Glutamatergic neuron (in vitro differentiated cells): ENCODE results near the gene THSD4. TPM values are rescaled to one million over a fixed set of nuclear protein-coding genes. Genes with fewer than 3 reads are reported as not detected.

Source experiments
- DNase-seq: peaks from one replicate; pipeline ENCODE4 v3.0.0; 2022
- H3K27ac Mint-ChIP-seq: one replicate; pipeline ENCODE4 v1.8.0; 2020; ENCODE audit warnings: mild to moderate bottlenecking, mixed read lengths, inconsistent platforms; ENCODE audit not compliant: unreplicated experiment
- H3K27me3 Mint-ChIP-seq: one replicate; pipeline ENCODE4 v1.8.0; 2020; ENCODE audit warnings: mild to moderate bottlenecking, moderate library complexity, mixed read lengths, inconsistent platforms; ENCODE audit not compliant: unreplicated experiment
- H3K36me3 Mint-ChIP-seq: one replicate; pipeline ENCODE4 v1.8.0; 2020; ENCODE audit warnings: mild to moderate bottlenecking, mixed read lengths, inconsistent platforms; ENCODE audit not compliant: unreplicated experiment
- H3K4me1 Mint-ChIP-seq: one replicate; pipeline ENCODE4 v1.8.0; 2020; ENCODE audit warnings: mild to moderate bottlenecking, low read depth, mixed read lengths, inconsistent platforms; ENCODE audit not compliant: unreplicated experiment
- H3K4me3 Mint-ChIP-seq: one replicate; pipeline ENCODE4 v1.8.0; 2020; ENCODE audit warnings: mild to moderate bottlenecking, mixed read lengths, inconsistent platforms; ENCODE audit not compliant: unreplicated experiment
- H3K9me3 Mint-ChIP-seq: one replicate; pipeline ENCODE4 v1.8.0; 2020; ENCODE audit warnings: mild to moderate bottlenecking, moderate library complexity, mixed read lengths, inconsistent platforms; ENCODE audit not compliant: unreplicated experiment
- total RNA-seq: library from RNA; stranded (reverse); fragmentation: NEBNext Ultra II Directional; extraction: Animal tissue kit (Norgen Biotek cat#: 25700); gene quantifications from one replicate; pipeline ENCODE4 v1.2.1, GENCODE V29; 2021; ENCODE audit not compliant: unreplicated experiment
- TF ChIP-seq, protein P1 (sequence below): fragments of 200-600 bp; sonication (generic); IDR thresholded peaks from one replicate; pipeline ENCODE4 v1.5.0; 2021; ENCODE audit not compliant: partially characterized antibody, unreplicated experiment

THSD4 gene
- total RNA-seq, 1 donor from 2014 or later = 12.3 TPM

DNA sequence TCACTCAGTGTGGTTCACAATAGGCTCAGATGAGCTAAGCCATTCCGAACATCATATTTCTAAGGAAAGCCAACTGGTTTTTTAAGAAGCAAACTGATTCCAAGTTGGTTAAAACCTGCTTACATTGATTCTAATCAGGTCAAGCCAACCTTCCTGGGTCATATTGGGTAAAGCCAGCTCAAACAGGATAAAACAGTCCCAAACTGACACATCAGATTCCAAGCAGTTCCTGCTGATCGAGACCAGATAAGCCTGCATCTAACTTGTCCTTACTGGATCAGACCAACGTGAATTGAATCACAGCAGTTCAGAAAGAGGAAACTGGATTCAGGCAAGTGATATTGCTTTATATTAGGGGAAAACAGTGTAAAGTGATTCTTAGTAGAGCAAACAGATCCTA is 18.6 kb upstream of the THSD4 start:
- DNase-seq = no peak
- Mint-ChIP-seq H3K27ac (no peak overlapping the region), H3K9me3 (no peaks in the 10 kb centered on the region), H3K36me3 (no peaks in the 10 kb centered on the region), H3K4me3 (no peak overlapping the region), H3K4me1 (no peaks in the 10 kb centered on the region), H3K27me3 (no peaks in the 10 kb centered on the region)
- TF ChIP-seq, protein P1, sequence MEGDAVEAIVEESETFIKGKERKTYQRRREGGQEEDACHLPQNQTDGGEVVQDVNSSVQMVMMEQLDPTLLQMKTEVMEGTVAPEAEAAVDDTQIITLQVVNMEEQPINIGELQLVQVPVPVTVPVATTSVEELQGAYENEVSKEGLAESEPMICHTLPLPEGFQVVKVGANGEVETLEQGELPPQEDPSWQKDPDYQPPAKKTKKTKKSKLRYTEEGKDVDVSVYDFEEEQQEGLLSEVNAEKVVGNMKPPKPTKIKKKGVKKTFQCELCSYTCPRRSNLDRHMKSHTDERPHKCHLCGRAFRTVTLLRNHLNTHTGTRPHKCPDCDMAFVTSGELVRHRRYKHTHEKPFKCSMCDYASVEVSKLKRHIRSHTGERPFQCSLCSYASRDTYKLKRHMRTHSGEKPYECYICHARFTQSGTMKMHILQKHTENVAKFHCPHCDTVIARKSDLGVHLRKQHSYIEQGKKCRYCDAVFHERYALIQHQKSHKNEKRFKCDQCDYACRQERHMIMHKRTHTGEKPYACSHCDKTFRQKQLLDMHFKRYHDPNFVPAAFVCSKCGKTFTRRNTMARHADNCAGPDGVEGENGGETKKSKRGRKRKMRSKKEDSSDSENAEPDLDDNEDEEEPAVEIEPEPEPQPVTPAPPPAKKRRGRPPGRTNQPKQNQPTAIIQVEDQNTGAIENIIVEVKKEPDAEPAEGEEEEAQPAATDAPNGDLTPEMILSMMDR = no peak

DNA sequence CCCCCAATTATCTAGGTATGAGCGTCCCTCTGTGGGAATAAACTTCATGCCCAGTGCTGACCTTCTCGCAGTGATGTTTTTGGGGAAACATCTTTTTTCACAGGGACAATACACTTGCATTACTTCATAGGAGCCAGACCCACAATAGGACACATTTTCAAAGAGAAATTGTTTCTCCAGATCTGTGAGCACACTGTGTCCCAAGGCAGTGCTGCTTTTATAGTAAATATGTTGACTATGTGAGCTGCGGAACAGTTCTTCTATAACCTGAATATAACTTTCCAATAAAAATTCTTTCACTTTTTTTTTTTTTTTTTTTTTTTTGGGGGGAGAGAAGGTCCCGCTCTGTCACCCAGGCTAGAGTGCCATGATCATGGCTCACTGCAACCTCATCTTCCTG is 17.4 kb upstream of the THSD4 start:
- H3K36me3 Mint-ChIP-seq = no peaks in the 10 kb centered on the region
- no peak for DNase-seq
- no peaks in the 10 kb centered on the region for H3K4me1 Mint-ChIP-seq
- no peaks in the 10 kb centered on the region for H3K9me3 Mint-ChIP-seq
- H3K27ac Mint-ChIP-seq = no peak overlapping the region
- TF ChIP-seq, protein P1 = no peak
- no peak overlapping the region for H3K4me3 Mint-ChIP-seq
- no peaks in the 10 kb centered on the region for H3K27me3 Mint-ChIP-seq

DNA sequence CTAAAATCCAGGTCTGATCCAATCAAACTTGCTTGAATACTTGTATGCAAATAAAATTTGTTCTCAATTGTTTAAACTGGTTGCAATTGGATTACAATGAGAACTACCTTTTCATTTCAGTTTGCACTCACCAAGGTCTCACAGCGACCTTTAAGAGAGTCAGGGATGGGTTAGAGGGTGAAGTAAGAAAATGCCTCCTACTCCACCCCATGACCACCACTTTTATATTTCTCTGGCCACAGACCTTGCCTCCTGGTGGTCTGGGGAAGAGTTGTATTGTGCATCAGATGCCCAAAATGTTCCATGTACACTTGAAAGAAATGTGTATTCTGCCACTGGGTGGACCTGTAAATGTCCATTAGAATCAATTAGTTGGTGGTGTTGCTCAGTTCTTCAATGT is 16.4 kb upstream of the THSD4 start:
- Mint-ChIP-seq H3K4me1 (no peaks in the 10 kb centered on the region), H3K27ac (no peak overlapping the region), H3K27me3 (no peaks in the 10 kb centered on the region), H3K4me3 (no peak overlapping the region), H3K9me3 (no peaks in the 10 kb centered on the region), H3K36me3 (no peaks in the 10 kb centered on the region)
- TF ChIP-seq, protein P1 = no peak
- no peak for DNase-seq

DNA sequence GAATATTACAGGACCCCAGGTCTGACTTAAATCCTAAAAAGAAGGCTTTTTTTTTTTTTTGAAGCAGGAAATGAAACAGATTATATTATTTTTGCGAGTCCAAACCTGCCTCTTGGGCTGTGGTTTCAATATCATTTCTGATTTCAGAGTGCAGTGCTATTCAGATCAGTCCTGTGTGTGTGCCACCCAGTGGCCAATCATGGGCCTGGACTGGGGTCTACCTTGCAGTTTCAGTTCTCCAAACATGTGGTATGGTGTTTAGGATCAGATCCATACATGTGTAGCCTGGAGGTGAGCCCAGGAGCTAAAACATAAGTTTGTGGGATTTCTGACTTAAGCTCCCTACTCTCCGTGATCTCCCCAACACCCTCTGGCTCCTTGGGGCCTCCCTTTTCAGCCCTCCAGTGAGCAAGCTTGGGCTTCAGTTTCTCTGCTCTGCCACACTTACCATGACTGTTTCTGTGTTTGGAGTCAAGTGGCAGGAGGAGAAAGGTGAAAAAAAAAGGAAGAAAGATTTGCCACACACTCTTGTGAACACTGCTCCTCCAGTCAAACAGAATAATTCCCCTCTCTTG is 12.1 kb upstream of the THSD4 start:
- TF ChIP-seq, protein P1 = no peak
- Mint-ChIP-seq H3K27me3 (no peaks in the 10 kb centered on the region), H3K27ac (no peak overlapping the region), H3K36me3 (no peaks in the 10 kb centered on the region), H3K4me3 (no peak overlapping the region), H3K9me3 (peaks cover 3% of the 10 kb centered on the region), H3K4me1 (no peaks in the 10 kb centered on the region)
- no peak for DNase-seq

DNA sequence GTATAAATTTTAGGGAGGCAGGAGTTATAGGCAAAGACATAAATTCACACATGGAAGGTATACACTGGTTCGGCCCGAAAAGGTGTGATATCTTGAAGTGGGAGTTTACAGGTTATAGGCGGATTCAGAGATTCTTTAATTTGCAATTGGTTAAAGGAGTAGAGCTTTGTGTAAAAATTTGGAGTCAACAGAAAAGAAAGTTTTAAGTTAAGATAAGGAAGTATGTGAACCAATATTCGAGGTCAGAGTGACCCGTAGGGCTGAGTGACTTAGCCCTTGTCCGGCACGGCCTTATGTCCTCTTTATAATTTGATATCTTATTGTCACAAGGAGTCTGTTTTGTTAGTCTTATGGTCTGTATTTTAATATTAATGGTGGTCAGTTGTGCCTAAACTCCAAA is 10.6 kb upstream of the THSD4 start:
- Mint-ChIP-seq H3K27me3 (no peaks in the 10 kb centered on the region), H3K9me3 (peaks cover 3% of the 10 kb centered on the region), H3K36me3 (no peaks in the 10 kb centered on the region), H3K4me3 (no peak overlapping the region), H3K4me1 (no peaks in the 10 kb centered on the region), H3K27ac (no peak overlapping the region)
- no peak for DNase-seq
- TF ChIP-seq, protein P1 = no peak
